GOT3 (cell line): ENCODE measurements around the gene CCT6A.
"Not testable (repeated sequence)": the region's sequence is repeated elsewhere in the genome, so short reads cannot be mapped to it uniquely, and the experiment has no call there.

Source experiments
- DNase-seq: peaks from one replicate; lab custom pipeline; 2025; ENCODE audit warnings: mixed read lengths; lab: John Stamatoyannopoulos, UW

The CCT6A gene

GRCh38 chr7:56099653-56100052, 48.1 kb downstream of the CCT6A start:
- DNase-seq: no peak

- DNase-seq: not testable (repeated sequence)
Observed at GRCh38 chr7:56104138-56104537, 52.6 kb downstream of the CCT6A start.

DNA sequence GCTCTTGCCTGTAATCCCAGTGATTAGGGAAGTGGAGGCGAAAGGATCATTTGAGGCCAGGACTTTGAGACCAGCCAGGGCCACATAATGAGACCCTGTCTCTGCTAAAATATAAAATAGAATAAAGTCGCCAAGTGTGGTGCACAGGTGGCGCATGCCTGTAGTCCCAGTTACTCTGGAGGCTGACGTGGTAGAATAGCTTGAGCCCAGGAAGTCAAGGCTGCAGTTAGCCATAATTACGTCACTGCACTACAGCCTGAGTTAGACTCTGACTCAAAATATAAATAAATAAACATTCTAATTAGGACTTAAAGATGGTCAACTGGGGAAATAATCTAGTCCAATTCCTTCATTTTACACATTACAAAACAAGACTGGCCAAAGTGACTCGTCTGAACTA, 53.9 kb downstream of the CCT6A start:
- DNase-seq: no peak

GRCh38 chr7:56106108-56107073, 54.8 kb downstream of the CCT6A start, which contains the start of gene CHCHD2:
Gene CHCHD2 (minus strand): TSS chr7:56106476. CDS start chr7:56106413, 63 bp downstream.
- peak; percentile 91 for DNase-seq

- no peak for DNase-seq
Observed at GRCh38 chr7:56107954-56108258, 56.3 kb downstream of the CCT6A start.

- DNase-seq: no peak
Observed at GRCh38 chr7:56110611-56111010, 59.0 kb downstream of the CCT6A start.

GRCh38 chr7:56112244-56112643, 60.7 kb downstream of the CCT6A start:
- DNase-seq: not testable (repeated sequence)
